H9 (cell line): ENCODE results near the gene CLDN22. TPM values are rescaled to one million over a fixed set of nuclear protein-coding genes. Genes with fewer than 3 reads are reported as not detected.

Experiments
- DNase-seq: peaks from one replicate; pipeline ENCODE4 v3.0.0-alpha.2; 2017
- H2AFZ ChIP-seq: one replicate; pipeline ENCODE4 v1.6.1; 2013; ENCODE audit warnings: mild to moderate bottlenecking, low read length, control low read depth, moderate library complexity
- H2AK5ac ChIP-seq: 2 replicates; pipeline ENCODE4 v1.6.1; 2013; ENCODE audit warnings: low read length, control low read depth, mixed read lengths; ENCODE audit not compliant: insufficient read length
- H2BK120ac ChIP-seq: one replicate; pipeline ENCODE4 v1.6.1; 2013; ENCODE audit warnings: low read depth, mild to moderate bottlenecking, low read length, control low read depth, inconsistent platforms; ENCODE audit not compliant: poor library complexity, severe bottlenecking
- H2BK12ac ChIP-seq: 2 replicates; pipeline ENCODE4 v1.6.1; 2013; ENCODE audit warnings: low read length, control low read depth, mixed read lengths, low read depth; ENCODE audit not compliant: insufficient read length
- H2BK15ac ChIP-seq: 2 replicates; pipeline ENCODE4 v1.6.1; 2013; ENCODE audit warnings: low read depth, low read length, control low read depth
- H2BK20ac ChIP-seq: one replicate; pipeline ENCODE4 v1.6.1; 2013; ENCODE audit warnings: low read depth, mild to moderate bottlenecking, low read length, control low read depth, inconsistent platforms; ENCODE audit not compliant: poor library complexity, severe bottlenecking
- H2BK5ac ChIP-seq: 2 replicates; pipeline ENCODE4 v1.6.1; 2013; ENCODE audit warnings: low read length, control low read depth, mixed read lengths; ENCODE audit not compliant: insufficient read length
- H3K14ac ChIP-seq: 2 replicates; pipeline ENCODE4 v1.6.1; 2013; ENCODE audit warnings: low read length, control low read depth; ENCODE audit not compliant: insufficient read depth
- H3K18ac ChIP-seq: 2 replicates; pipeline ENCODE4 v1.6.1; 2013; ENCODE audit warnings: low read depth, mild to moderate bottlenecking, mixed read lengths, low read length, control low read depth; ENCODE audit not compliant: insufficient read length
- H3K23ac ChIP-seq: 2 replicates; pipeline ENCODE4 v1.6.1; 2013; ENCODE audit warnings: low read length, control low read depth, mixed read lengths, low read depth; ENCODE audit not compliant: insufficient read length
- H3K23me2 ChIP-seq: 2 replicates; pipeline ENCODE4 v1.6.1; 2013; ENCODE audit warnings: low read depth, mild to moderate bottlenecking, mixed read lengths, low read length, control low read depth; ENCODE audit not compliant: insufficient read length, poor library complexity, severe bottlenecking
- H3K27ac ChIP-seq: 2 replicates; pipeline ENCODE4 v1.5.1; 2013; ENCODE audit warnings: low read length, control low read depth, mixed read lengths, low read depth; ENCODE audit not compliant: insufficient read length
- H3K27me3 ChIP-seq: 2 replicates; pipeline ENCODE4 v1.6.1; 2013; ENCODE audit warnings: low read length, control low read depth, inconsistent platforms; ENCODE audit not compliant: insufficient read depth
- H3K4ac ChIP-seq: 2 replicates; pipeline ENCODE4 v1.6.1; 2013; ENCODE audit warnings: low read depth, mild to moderate bottlenecking, control low read depth, inconsistent platforms, low read length, moderate library complexity
- H3K4me1 ChIP-seq: 2 replicates; pipeline ENCODE4 v1.6.1; 2013; ENCODE audit warnings: low read length, control low read depth, inconsistent platforms; ENCODE audit not compliant: insufficient read depth
- H3K4me2 ChIP-seq: 2 replicates; pipeline ENCODE4 v1.6.1; 2013; ENCODE audit warnings: low read length, control low read depth, mixed read lengths; ENCODE audit not compliant: insufficient read length, insufficient read depth
- H3K56ac ChIP-seq: 2 replicates; pipeline ENCODE4 v1.6.1; 2013; ENCODE audit warnings: low read depth, mild to moderate bottlenecking, mixed read lengths, low read length, control low read depth; ENCODE audit not compliant: insufficient read length
- H3K79me1 ChIP-seq: 2 replicates; pipeline ENCODE4 v1.6.1; 2013; ENCODE audit warnings: low read depth, mild to moderate bottlenecking, moderate library complexity, low read length, control low read depth, inconsistent platforms; ENCODE audit not compliant: insufficient read depth, poor library complexity, severe bottlenecking
- H3K79me2 ChIP-seq: 2 replicates; pipeline ENCODE4 v1.6.1; 2013; ENCODE audit warnings: low read length, control low read depth, inconsistent platforms; ENCODE audit not compliant: insufficient read depth
- H3K9ac ChIP-seq: 2 replicates; pipeline ENCODE4 v1.6.1; 2013; ENCODE audit warnings: low read length, control low read depth, mixed read lengths; ENCODE audit not compliant: insufficient read length; ENCODE audit errors: extremely low read depth
- H3K9me3 ChIP-seq: one replicate; pipeline ENCODE4 v1.6.1; 2013; ENCODE audit warnings: low read depth, low read length, inconsistent platforms; ENCODE audit not compliant: control insufficient read depth
- H3T11ph ChIP-seq: one replicate; pipeline ENCODE4 v1.6.1; 2013; ENCODE audit warnings: mild to moderate bottlenecking, low read length, control low read depth, inconsistent platforms
- H4K20me1 ChIP-seq: one replicate; pipeline ENCODE4 v1.6.1; 2013; ENCODE audit not compliant: control insufficient read depth, insufficient read length, insufficient read depth
- H4K5ac ChIP-seq: 2 replicates; pipeline ENCODE4 v1.6.1; 2013; ENCODE audit warnings: low read depth, mild to moderate bottlenecking, mixed read lengths, low read length, control low read depth; ENCODE audit not compliant: insufficient read length
- H4K8ac ChIP-seq: replicated peaks from 2 replicates; pipeline ENCODE4 v1.6.1; 2013; ENCODE audit warnings: low read length, control low read depth, mixed read lengths, low read depth; ENCODE audit not compliant: insufficient read length
- H4K91ac ChIP-seq: 2 replicates; pipeline ENCODE4 v1.6.1; 2013; ENCODE audit warnings: low read depth, mild to moderate bottlenecking, moderate library complexity, mixed read lengths, low read length, control low read depth; ENCODE audit not compliant: insufficient read length
- H3K27ac Mint-ChIP-seq, 3 experiments: 2 replicates in 2 of 3; 3 replicates in 1 of 3; pipeline ENCODE4 v1.8.0; 2020 to 2021; ENCODE audit warnings: mixed read lengths in 3 of 3, mild to moderate bottlenecking in 1 of 3, moderate library complexity in 1 of 3
- H3K27me3 Mint-ChIP-seq: 2 replicates; pipeline ENCODE4 v1.8.0; 2021; ENCODE audit warnings: low read depth, mild to moderate bottlenecking, moderate library complexity, mixed read lengths
- H3K36me3 Mint-ChIP-seq, 3 experiments: 2 replicates in 2 of 3; 3 replicates in 1 of 3; pipeline ENCODE4 v1.8.0; 2020 to 2021; ENCODE audit warnings: low read depth in 3 of 3, mixed read lengths in 3 of 3; ENCODE audit not compliant: insufficient read depth in 1 of 3
- H3K4me1 Mint-ChIP-seq, 2 experiments: 2 replicates each; pipeline ENCODE4 v1.8.0; 2020; ENCODE audit warnings: mixed read lengths in 2 of 2
- H3K4me3 Mint-ChIP-seq, 2 experiments: 2 replicates in 1 of 2; 3 replicates in 1 of 2; pipeline ENCODE4 v1.8.0; 2020 to 2021; ENCODE audit warnings: mild to moderate bottlenecking in 2 of 2, mixed read lengths in 2 of 2, moderate library complexity in 1 of 2
- H3K9me3 Mint-ChIP-seq, 2 experiments: 2 replicates in 1 of 2; 3 replicates in 1 of 2; pipeline ENCODE4 v1.8.0; 2020; ENCODE audit warnings: mild to moderate bottlenecking in 2 of 2, mixed read lengths in 2 of 2, moderate library complexity in 1 of 2
- WGBS: extraction: QIAGEN DNeasy Blood & Tissue Kit; methylation state at CpG from one replicate; pipeline ENCODE4 v1.1.7; 2013; ENCODE audit warnings: missing lambda C conversion rate, low lambda C conversion rate, mixed read lengths; ENCODE audit not compliant: insufficient read length; ENCODE audit errors: extremely low coverage; 5-methylcytosine and 5-hydroxymethylcytosine counted together
- total RNA-seq: library from RNA; stranded (reverse); gene quantifications from 2 replicates; pipeline ENCODE4 v1.2.1, GENCODE V29; 2021
- TF ChIP-seq, protein P1 (sequence below): fragments of 200-600 bp; sonication (generic); conservative IDR thresholded peaks from 3 replicates; pipeline ENCODE4 v1.8.0; 2021; ENCODE audit warnings: antibody characterized with exemption, mild to moderate bottlenecking

The CLDN22 gene
- total RNA-seq, 1 experiment from 2014 or later = not detected

DNA sequence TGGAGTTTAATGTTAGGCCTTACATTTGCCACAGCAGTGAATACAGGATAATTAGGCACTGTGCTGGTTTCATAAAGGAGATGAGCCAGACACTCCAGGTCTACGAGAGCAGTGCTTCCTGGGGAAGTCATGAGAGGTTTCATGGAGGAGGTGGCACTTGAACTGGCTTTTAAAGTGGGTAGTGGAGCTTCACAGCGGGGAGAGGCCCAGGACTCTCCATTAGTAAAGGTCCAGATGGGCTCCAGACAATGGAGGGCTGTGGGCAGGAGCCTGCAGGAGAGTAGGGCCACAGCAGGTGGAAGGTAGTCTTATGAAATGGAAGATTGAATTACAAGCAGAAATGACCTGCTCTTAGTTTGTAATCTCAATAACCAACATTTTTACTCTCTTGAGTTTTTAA is 29.0 kb downstream of the CLDN22 start:
- no peak overlapping the region for H3K27ac ChIP-seq
- H3K9me3 ChIP-seq = no peaks in the 10 kb centered on the region
- H3K79me2 ChIP-seq = no peaks in the 10 kb centered on the region
- H3K4me1 ChIP-seq = no peaks in the 10 kb centered on the region
- H3K27ac Mint-ChIP-seq = peak overlapping the region; percentile 4 to 77 (median 74); a peak in 4 of 7 replicates
- H3K23ac ChIP-seq = no peak overlapping the region
- H2BK5ac ChIP-seq = no peak overlapping the region
- TF ChIP-seq, protein P1, sequence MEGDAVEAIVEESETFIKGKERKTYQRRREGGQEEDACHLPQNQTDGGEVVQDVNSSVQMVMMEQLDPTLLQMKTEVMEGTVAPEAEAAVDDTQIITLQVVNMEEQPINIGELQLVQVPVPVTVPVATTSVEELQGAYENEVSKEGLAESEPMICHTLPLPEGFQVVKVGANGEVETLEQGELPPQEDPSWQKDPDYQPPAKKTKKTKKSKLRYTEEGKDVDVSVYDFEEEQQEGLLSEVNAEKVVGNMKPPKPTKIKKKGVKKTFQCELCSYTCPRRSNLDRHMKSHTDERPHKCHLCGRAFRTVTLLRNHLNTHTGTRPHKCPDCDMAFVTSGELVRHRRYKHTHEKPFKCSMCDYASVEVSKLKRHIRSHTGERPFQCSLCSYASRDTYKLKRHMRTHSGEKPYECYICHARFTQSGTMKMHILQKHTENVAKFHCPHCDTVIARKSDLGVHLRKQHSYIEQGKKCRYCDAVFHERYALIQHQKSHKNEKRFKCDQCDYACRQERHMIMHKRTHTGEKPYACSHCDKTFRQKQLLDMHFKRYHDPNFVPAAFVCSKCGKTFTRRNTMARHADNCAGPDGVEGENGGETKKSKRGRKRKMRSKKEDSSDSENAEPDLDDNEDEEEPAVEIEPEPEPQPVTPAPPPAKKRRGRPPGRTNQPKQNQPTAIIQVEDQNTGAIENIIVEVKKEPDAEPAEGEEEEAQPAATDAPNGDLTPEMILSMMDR = no peak
- no peak overlapping the region for H3T11ph ChIP-seq
- H2AFZ ChIP-seq = no peak overlapping the region
- H4K91ac ChIP-seq = no peak overlapping the region
- H3K14ac ChIP-seq = no peak overlapping the region
- no peak overlapping the region for H2BK120ac ChIP-seq
- no peak overlapping the region for H4K8ac ChIP-seq
- H3K79me1 ChIP-seq = no peaks in the 10 kb centered on the region
- DNase-seq = no peak
- no peak overlapping the region for H3K4me2 ChIP-seq
- no peaks in the 10 kb centered on the region for H3K27me3 ChIP-seq
- no peak overlapping the region for H2BK20ac ChIP-seq
- H2AK5ac ChIP-seq = no peak overlapping the region
- no peaks in the 10 kb centered on the region for H3K9me3 Mint-ChIP-seq
- H3K4me1 Mint-ChIP-seq = peaks cover 3 to 5% of the 10 kb centered on the region in 2 experiments; a peak in 3 of 4 replicates
- no peaks in the 10 kb centered on the region for H4K20me1 ChIP-seq
- no CpG with 5 or more reads among the region's 2 CpGs for WGBS
- no peak overlapping the region for H3K18ac ChIP-seq
- H4K5ac ChIP-seq = no peak overlapping the region
- H3K36me3 Mint-ChIP-seq = peaks cover 50 to 81% (median 81%) of the 10 kb centered on the region in 3 experiments
- H3K4me3 Mint-ChIP-seq = no peak overlapping the region
- H2BK12ac ChIP-seq = no peak overlapping the region
- no peak overlapping the region for H3K56ac ChIP-seq
- no peaks in the 10 kb centered on the region for H3K27me3 Mint-ChIP-seq
- no peaks in the 10 kb centered on the region for H3K23me2 ChIP-seq
- no peak overlapping the region for H3K9ac ChIP-seq
- H2BK15ac ChIP-seq = no peak overlapping the region
- H3K4ac ChIP-seq = no peak overlapping the region
